Keratinocyte (primary cell): Measurements from ENCODE around the gene PRDX6. TPM values are rescaled to one million over a fixed set of nuclear protein-coding genes. Genes with fewer than 3 reads are reported as not detected.

Experiments used
- DNase-seq: peaks from one replicate; pipeline ENCODE4 v3.0.0-alpha.2; 2011; ENCODE audit warnings: low read depth, missing footprints, low spot score
- FAIRE-seq: peaks from 2 replicates; lab custom pipeline; 2011; peaks lifted over from hg19 to GRCh38; lab: Jason Lieb, UNC
- H2AFZ ChIP-seq: 2 replicates; pipeline ENCODE4 v1.6.0; 2012; ENCODE audit warnings: low read length, control low read depth, inconsistent platforms; ENCODE audit not compliant: control insufficient read depth
- H3K27ac ChIP-seq: 2 replicates; pipeline ENCODE4 v1.5.1; 2011; ENCODE audit warnings: low read length; ENCODE audit not compliant: control insufficient read depth, insufficient read depth
- H3K27me3 ChIP-seq: 3 replicates; pipeline ENCODE4 v1.6.0; 2011; ENCODE audit warnings: low read length; ENCODE audit not compliant: control insufficient read depth, insufficient read depth; ENCODE audit errors: extremely low read depth
- H3K36me3 ChIP-seq, 2 experiments: 2 replicates in 1 of 2; 3 replicates in 1 of 2; pipeline ENCODE4 v1.5.1; 2011; ENCODE audit warnings: low read length in 2 of 2, mild to moderate bottlenecking in 1 of 2; ENCODE audit not compliant: control insufficient read depth in 2 of 2, insufficient read depth in 2 of 2; ENCODE audit errors: extremely low read depth in 1 of 2
- H3K4me1 ChIP-seq: 3 replicates; pipeline ENCODE4 v1.5.1; 2011; ENCODE audit warnings: low read length; ENCODE audit not compliant: control insufficient read depth, insufficient read depth; ENCODE audit errors: extremely low read depth
- H3K4me2 ChIP-seq: 3 replicates; pipeline ENCODE4 v1.6.0; 2011; ENCODE audit warnings: low read depth, low read length; ENCODE audit not compliant: control insufficient read depth, insufficient read depth; ENCODE audit errors: extremely low read depth
- H3K4me3 ChIP-seq, 3 experiments: fragments of 200-600 bp in 1 of 3; sonication (generic) in 1 of 3; 2 replicates in 2 of 3; 3 replicates in 1 of 3; pipeline ENCODE4 v1.5.1; 2011 to 2016; ENCODE audit warnings: low read length in 3 of 3, mild to moderate bottlenecking in 3 of 3, control low read depth in 2 of 3, inconsistent platforms in 1 of 3, low read depth in 1 of 3, mixed read lengths in 1 of 3, mixed run types in 1 of 3, moderate library complexity in 1 of 3; ENCODE audit not compliant: control insufficient read depth in 2 of 3, insufficient read depth in 2 of 3; ENCODE audit errors: extremely low read depth in 1 of 3
- H3K79me2 ChIP-seq: 2 replicates; pipeline ENCODE4 v1.6.0; 2012; ENCODE audit warnings: low read length; ENCODE audit not compliant: control insufficient read depth, insufficient read depth
- H3K9ac ChIP-seq: 3 replicates; pipeline ENCODE4 v1.6.0; 2011; ENCODE audit warnings: low read length; ENCODE audit not compliant: control insufficient read depth, insufficient read depth; ENCODE audit errors: extremely low read depth
- H3K9me1 ChIP-seq: 3 replicates; pipeline ENCODE4 v1.6.0; 2011; ENCODE audit warnings: low read length; ENCODE audit not compliant: control insufficient read depth, insufficient read depth; ENCODE audit errors: extremely low read depth
- H3K9me3 ChIP-seq: 2 replicates; pipeline ENCODE4 v1.5.1; 2012; ENCODE audit warnings: low read depth, low read length; ENCODE audit not compliant: control insufficient read depth
- H4K20me1 ChIP-seq: 3 replicates; pipeline ENCODE4 v1.6.0; 2011; ENCODE audit warnings: low read length; ENCODE audit not compliant: control insufficient read depth, insufficient read depth; ENCODE audit errors: extremely low read depth
- CTCF ChIP-seq, 3 experiments: IDR thresholded peaks in 1 of 3; conservative IDR thresholded peaks in 1 of 3; optimal IDR thresholded peaks in 1 of 3; 2 replicates in 2 of 3; 3 replicates in 1 of 3; pipeline versions ENCODE3 to v1.5.1; 2011; ENCODE audit warnings: low read length in 3 of 3, mild to moderate bottlenecking in 3 of 3, moderate library complexity in 2 of 3, control low read depth in 1 of 3, inconsistent platforms in 1 of 3; ENCODE audit not compliant: insufficient read depth in 2 of 3; ENCODE audit errors: extremely low read depth in 1 of 3
- EZH2 ChIP-seq: IDR thresholded peaks from one replicate; pipeline ENCODE4 v1.6.1; 2012; ENCODE audit warnings: inconsistent platforms, mild to moderate bottlenecking, low read length, moderate library complexity
- dilution Hi-C: fragments of 300-500 bp; cut with MboI; formaldehyde crosslinking; loops from one replicate; pipeline ENCODE4 v1.7.0; 2020; ENCODE audit warnings: low sequenced_read_pairs; ENCODE audit not compliant: extremely low pct_ligation_motif_present
- polyA plus RNA-seq, 5 experiments: library from polyadenylated mRNA; depleted of rRNA in 3 of 5; stranded (reverse) in 3 of 5; stranded (forward) in 1 of 5; unstranded in 1 of 5; fragments of >200 nt; gene quantifications; 1 replicate in 1 of 5; 2 replicates in 3 of 5; 3 replicates in 1 of 5; pipeline versions ENCODE4 v1.2.1 to v1.2.3, GENCODE V29; 2011 to 2012; ENCODE audit warnings: missing spikeins in 2 of 5, low read depth in 1 of 5, low replicate concordance in 1 of 5

The PRDX6 gene
- polyA plus RNA-seq, 1 donor (not counting 4 experiments of a cell fraction or from before 2014, with no cell fraction given) = 248 TPM

GRCh38 chr1:173475564-173476196, 1.5 kb upstream of the PRDX6 start:
- Histone ChIP-seq H3K79me2 (peaks cover 31% of the 10 kb centered on the region), H3K36me3 (peaks cover 2 to 3% of the 10 kb centered on the region in 2 experiments), H3K9ac (peak overlapping the region; percentile 79), H2AFZ (peak overlapping the region; percentile 50), H3K4me3 (peak overlapping the region; percentile 62 to 78 (median 75)), H3K9me1 (no peaks in the 10 kb centered on the region), H3K4me2 (peak overlapping the region; percentile 90), H3K4me1 (peaks cover 40% of the 10 kb centered on the region), H3K27ac (peak overlapping the region; percentile 82), H4K20me1 (no peaks in the 10 kb centered on the region), H3K27me3 (no peaks in the 10 kb centered on the region), H3K9me3 (peaks cover 1% of the 10 kb centered on the region)
- dilution Hi-C loops = no loop called here
- FAIRE-seq (no peak), DNase-seq (peak; percentile 21)
- TF ChIP-seq EZH2 (no peak), CTCF (optimal IDR thresholded peaks at IDR 0.05 in 1 of 3, IDR thresholded peaks at IDR 0.05 in 1 of 3, conservative IDR thresholded peaks at IDR 0.05 in 1 of 3; ENCODE audit: extremely low read depth in 1 of 3, insufficient read depth in 2 of 3, low read length in 3 of 3) (no peak)

DNA sequence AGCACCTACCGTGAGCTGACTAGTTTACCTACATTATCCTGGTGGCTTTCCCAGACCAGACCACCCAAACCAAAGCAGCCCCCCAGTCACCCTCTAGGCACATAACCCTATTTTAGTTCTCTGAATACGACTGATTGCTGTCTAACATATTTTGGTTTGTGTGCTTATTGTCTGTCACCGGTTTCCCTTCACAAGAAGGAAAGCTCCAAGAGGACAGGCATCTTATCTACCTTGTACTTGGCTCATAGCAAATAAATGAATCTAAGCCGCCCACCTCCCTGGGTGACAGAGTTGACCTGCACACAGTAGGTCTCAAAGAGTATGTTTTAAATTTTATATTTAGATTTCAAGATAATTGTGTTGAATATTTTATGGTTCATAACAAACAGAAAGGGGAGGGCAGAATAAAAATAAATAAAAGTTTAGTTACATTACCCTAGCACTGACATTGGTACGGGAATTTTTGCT, 904 bp upstream of the PRDX6 start:
- Histone ChIP-seq H3K79me2 (peaks cover 31% of the 10 kb centered on the region), H2AFZ (peak overlapping the region; percentile 87), H3K9me3 (no peaks in the 10 kb centered on the region), H3K4me2 (peak overlapping the region; percentile 90), H3K4me3 (peak overlapping the region; percentile 62 to 78 (median 75)), H3K9ac (peak overlapping the region; percentile 79), H3K9me1 (no peaks in the 10 kb centered on the region), H4K20me1 (no peaks in the 10 kb centered on the region), H3K36me3 (peaks cover 3 to 4% of the 10 kb centered on the region in 2 experiments), H3K4me1 (peaks cover 40% of the 10 kb centered on the region), H3K27me3 (no peaks in the 10 kb centered on the region), H3K27ac (peak overlapping the region; percentile 82)
- dilution Hi-C loops = no loop called here
- FAIRE-seq (no peak), DNase-seq (no peak)
- TF ChIP-seq CTCF (optimal IDR thresholded peaks at IDR 0.05 in 1 of 3, IDR thresholded peaks at IDR 0.05 in 1 of 3, conservative IDR thresholded peaks at IDR 0.05 in 1 of 3; ENCODE audit: extremely low read depth in 1 of 3, insufficient read depth in 2 of 3, low read length in 3 of 3) (no peak), EZH2 (no peak)
